GM12878 (cell line): ENCODE results near the gene BARHL1.

ENCODE experiments used
- POLR2A ChIP-seq: IDR thresholded peaks from 2 replicates; pipeline ENCODE4 v1.6.1; 2011; ENCODE audit warnings: low read depth, mild to moderate bottlenecking, low read length
- RAD21 ChIP-seq: IDR thresholded peaks from 2 replicates; pipeline ENCODE4 v1.6.1; 2011; ENCODE audit warnings: mild to moderate bottlenecking, low read depth, low read length, moderate library complexity; ENCODE audit not compliant: insufficient read depth
- RCOR1 ChIP-seq: conservative IDR thresholded peaks from 2 replicates; pipeline ENCODE4 v1.6.1; 2012; ENCODE audit warnings: low read depth, low read length, improper control_type of control experiment
- TCF12 ChIP-seq: IDR thresholded peaks from 2 replicates; pipeline ENCODE4 v1.6.1; 2011; ENCODE audit warnings: low read depth, mild to moderate bottlenecking, low read length
- TF ChIP-seq, protein P1 (sequence below): IDR thresholded peaks from 2 replicates; pipeline ENCODE4 v1.6.1; 2011; ENCODE audit warnings: mild to moderate bottlenecking, low read depth, low read length, moderate library complexity; ENCODE audit not compliant: insufficient replicate concordance

DNA sequence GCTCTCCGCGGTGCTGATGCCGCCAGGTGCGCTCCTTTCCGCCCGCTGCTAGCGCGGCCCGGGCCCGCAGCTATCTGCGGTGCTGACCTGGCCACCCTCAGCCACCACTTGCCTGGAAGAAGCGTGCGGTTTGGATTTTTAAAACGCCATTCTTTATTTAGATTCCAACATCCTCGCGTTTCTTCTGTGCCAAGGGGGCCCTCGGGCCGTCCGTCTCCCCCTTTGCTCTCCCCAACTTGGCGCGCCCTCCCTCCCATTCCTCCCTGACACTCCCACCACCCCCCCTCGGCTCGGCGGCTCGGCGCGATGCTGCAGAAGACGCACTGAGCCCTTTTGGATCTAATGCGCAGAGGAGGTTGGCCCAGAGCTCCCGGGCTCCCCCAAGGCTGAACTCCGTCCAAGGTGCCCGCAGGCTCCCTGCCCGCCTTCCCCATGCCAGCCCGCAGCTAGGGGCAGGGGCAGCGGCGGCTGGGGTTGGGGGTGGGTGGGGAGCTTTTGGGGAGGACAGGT, at the start of gene BARHL1:
- TF ChIP-seq RCOR1 (no peak), RAD21 (no peak), TCF12 (peak; percentile 85), POLR2A (no peak)
- TF ChIP-seq, protein P1, sequence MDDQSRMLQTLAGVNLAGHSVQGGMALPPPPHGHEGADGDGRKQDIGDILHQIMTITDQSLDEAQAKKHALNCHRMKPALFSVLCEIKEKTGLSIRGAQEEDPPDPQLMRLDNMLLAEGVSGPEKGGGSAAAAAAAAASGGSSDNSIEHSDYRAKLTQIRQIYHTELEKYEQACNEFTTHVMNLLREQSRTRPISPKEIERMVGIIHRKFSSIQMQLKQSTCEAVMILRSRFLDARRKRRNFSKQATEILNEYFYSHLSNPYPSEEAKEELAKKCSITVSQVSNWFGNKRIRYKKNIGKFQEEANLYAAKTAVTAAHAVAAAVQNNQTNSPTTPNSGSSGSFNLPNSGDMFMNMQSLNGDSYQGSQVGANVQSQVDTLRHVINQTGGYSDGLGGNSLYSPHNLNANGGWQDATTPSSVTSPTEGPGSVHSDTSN: no peak
